Measurements from ENCODE around the gene PTPRN2.

PTPRN2 gene

GRCh38 chr7:158101821-158102450, 485.7 kb downstream of the PTPRN2 start:
- DNase-seq, result no peak

DNA sequence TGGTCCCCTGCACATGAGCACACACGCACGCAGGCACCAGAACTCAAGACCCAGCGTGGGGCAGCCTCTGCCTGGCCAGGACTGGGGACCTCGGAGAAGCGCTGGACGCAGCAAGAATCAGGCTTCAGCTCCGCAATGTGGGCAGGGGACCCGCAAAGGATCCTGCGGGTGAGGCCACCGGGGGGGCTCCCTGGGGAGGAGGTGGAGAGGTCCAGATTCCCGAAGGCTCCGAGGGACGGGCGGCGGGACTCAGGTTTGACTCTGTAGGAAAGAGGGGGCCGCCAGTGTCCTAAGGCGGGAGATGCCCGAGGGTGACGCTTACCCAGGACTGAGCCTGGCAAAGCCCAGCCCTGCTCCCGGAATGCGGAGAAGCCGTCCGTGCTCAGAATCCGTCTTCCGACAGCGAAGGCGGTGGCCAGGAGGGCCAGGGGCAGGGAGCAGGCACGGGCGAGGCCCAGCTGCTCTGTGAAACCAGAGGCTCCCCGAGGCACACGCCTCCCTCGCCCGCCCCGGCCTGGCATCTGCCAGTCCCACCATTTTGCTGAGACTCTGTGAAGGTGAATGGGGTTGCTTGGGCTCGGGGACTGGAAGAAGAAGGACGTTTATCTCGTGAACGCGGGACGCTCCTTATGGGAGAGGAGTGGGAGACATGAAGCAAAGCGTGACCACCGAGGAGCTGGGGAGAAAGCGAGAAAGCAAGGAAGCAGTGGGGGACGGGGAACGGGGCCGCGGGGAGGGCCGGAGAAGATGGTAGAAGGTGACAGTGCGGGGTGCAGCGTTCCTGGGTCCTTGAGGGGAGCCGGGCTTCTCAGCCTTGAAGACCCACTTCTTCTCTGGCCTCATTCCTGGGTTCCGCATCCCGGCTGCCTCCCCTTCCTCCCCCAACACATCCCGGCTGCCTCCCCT, 489.2 kb downstream of the PTPRN2 start:
- DNase-seq, result no peak

DNA sequence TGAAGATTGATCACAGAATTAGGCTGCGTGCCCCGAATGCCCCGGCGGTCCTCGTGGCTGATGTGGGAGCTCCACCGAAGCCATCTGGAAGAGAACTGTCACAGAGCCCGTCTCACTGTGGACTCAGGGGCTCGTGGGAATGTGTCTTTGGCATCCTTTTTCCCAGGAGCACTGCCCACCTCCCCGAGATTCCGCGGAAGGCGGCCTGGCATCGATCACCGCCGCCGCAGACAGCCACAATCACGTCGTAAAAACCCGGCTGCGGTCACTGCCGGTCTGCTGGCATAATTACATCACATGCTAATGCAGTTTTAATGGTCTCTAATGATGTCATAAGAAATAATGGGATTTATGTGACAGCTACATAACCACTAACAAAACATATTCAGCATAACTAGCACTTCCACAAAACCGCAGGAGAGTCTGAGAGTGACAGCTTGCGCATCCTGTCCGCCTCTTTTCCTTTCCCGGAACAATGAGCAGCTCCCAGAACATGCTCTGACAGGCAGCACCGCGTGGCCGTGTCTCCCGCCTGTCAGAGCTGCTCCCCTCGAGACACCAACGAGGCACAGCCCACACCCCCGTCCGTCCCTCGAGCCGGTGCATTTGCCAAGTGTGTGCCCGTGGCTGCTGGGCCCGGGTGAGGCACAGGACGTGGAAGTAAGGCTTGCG, 490.0 kb downstream of the PTPRN2 start:
- DNase-seq, result no peak

- DNase-seq, result no peak
These were observed 490.5 kb downstream of the PTPRN2 start for GRCh38 chr7:158097106-158097452.

DNA sequence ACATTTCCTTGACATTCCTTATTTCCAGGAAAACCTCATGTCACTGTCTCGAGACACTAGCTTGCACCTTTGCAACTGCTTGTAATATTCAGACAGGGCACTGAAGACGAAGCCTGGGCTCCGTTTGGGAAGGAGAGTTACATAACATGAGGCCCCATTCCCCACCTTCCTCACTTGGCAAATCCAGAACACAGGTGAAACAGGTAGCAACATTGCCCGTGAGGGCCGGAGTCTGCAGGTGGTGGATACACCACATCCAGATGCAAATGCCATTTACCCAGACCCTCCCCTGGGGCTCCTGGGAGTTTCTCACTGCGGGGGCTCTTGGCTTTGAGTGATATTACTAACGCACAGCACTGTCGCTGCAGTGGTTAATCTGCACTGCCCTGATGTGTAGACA, 491.0 kb downstream of the PTPRN2 start:
- DNase-seq, result no peak

DNA sequence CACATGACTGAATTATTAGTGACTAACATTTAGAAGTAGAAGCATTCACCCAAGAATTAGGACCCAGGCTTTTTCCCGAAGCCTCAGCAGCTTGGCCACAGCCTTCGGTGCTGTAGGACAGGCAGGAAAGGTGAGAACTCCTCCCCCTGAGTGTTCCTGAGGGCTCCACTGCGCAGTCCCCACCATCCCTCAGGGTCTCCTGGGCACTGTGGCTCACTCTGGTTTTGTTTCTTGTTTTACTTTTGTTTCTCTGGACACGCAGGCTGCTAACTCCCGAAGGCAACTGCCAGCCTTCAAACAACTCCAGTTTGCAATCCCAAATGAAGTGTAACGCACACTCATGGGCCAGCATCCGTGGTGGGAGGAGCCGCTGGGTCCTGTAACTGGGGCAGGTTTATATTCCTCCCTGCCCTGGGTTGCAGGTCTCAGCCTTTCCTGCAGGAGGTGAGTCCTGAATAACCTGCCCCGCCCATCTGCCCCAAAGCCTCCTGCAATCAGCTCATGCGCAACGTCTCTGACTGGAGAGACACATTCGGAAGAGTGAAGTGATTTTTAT, 492.9 kb downstream of the PTPRN2 start:
- DNase-seq, result no peak

DNA sequence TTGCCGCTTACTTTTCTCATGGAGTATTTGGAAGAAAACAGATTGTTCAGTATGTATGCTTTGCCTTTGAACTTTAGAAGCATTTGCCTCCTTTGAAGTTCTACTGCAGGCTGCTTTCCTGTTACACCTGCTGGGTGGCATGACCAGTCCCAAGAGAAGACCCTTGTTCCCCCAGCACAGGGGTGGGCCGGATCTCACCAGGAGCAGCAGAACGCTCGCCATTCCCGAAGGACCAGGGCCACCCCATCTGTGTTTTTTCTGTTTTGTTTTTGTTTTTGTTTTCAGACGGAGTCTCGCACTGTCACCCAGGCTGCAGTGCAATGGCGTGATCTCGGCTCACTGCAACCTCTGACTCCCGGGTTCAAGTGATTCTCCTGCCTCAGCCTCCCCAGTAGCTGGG, 493.6 kb downstream of the PTPRN2 start:
- DNase-seq, result no peak

DNA sequence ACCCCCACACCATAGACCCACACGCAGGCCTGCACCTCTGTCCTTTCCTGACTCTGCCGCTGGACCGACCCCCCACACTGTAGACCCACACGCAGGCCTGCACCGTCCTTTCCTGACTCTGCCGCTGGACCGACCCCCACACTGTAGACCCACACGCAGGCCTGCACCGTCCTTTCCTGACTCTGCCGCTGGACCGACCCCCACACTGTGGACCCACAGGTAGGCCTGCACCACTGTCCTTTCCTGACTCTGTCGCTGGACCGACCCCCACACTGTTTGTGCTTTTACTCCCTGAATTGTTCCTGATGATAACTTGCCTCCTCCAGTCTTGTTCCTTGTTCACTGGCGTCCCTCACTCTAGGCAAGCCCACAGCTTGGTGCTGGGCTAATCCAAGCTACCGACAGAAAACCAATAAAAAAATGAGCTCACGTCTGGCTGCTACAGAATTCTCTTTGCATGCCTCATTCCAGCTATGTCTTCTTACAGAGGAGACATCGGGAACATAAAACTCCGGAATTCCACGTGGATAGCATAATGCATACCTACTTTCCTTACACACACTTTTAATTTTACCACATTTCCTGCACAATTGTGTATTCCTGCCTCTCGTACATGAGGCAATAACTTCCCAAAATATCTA, 494.3 kb downstream of the PTPRN2 start:
- no peak for DNase-seq

DNA sequence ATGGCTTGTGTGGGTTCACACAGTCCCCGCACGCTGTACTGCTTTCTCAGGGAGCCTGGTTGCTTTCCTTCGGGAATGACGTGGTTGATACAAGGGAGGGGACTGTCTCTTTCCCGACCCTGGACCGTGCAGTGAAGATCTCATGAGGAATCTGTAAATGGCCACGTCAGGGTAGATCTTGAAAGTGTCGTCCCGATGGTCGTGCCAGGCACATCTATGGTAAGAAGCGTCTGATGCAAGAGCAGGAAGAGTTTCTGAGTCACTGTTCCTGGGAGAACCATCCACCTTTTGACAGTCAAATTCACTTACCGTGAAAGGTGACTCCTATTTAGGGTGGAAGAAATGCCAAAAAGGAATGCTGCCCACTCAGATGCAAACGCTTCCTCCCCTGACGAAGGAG, 500.4 kb downstream of the PTPRN2 start:
- DNase-seq, result no peak

- no peak for DNase-seq
These were observed 501.6 kb downstream of the PTPRN2 start for GRCh38 chr7:158085741-158086695.

- no peak for DNase-seq
These were observed 503.1 kb downstream of the PTPRN2 start for GRCh38 chr7:158084555-158084954.

GRCh38 chr7:158083526-158084310, 503.9 kb downstream of the PTPRN2 start:
- DNase-seq, result no peak

DNA sequence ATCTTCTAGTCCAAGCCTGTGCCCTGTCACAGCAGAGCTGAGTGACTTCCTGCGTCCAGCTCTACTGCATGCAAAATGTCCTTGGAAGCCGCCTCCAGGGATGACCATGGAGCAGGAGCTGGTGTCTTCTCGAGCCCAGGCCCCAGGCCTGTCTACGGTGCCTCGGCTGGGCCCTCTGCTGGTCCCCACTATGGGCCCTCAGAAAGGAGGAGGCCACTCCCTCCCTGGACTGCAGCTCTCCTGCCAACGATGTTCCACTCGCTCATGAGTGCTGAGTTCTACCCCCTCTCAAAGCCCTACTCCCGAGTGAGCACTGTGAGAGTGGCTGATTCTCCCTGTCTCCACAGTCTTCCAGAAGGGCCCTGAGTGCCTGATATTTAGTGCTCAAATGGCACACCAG, 504.9 kb downstream of the PTPRN2 start:
- DNase-seq, result no peak

DNA sequence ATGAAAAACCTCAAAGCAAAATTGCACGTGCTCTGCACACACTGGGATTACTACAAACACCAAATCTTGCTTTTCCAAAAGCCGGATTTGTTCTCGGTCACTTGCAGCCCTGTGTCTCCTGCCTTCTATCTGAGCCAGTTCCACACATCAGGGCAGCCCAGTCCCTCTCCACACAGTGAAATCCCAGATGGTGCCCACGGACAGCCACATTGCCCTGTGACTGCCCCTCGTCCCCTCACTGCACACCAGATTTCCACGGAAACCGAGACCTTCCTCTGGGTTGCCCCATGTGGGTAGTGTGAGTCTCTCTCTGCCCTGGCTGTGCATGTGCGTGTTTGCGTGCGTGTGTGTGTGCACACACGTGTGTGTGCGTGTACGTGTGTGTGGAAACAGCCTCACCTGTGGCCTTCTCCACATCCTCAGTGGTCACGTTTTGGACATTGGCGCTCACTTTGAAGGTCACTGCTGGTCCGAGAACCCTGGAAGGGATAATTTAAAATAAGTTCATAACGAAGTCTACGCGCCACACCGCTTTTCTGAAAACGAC, 506.7 kb downstream of the PTPRN2 start:
- DNase-seq, result no peak

GRCh38 chr7:158077934-158078910, 509.4 kb downstream of the PTPRN2 start:
- DNase-seq, result no peak

DNA sequence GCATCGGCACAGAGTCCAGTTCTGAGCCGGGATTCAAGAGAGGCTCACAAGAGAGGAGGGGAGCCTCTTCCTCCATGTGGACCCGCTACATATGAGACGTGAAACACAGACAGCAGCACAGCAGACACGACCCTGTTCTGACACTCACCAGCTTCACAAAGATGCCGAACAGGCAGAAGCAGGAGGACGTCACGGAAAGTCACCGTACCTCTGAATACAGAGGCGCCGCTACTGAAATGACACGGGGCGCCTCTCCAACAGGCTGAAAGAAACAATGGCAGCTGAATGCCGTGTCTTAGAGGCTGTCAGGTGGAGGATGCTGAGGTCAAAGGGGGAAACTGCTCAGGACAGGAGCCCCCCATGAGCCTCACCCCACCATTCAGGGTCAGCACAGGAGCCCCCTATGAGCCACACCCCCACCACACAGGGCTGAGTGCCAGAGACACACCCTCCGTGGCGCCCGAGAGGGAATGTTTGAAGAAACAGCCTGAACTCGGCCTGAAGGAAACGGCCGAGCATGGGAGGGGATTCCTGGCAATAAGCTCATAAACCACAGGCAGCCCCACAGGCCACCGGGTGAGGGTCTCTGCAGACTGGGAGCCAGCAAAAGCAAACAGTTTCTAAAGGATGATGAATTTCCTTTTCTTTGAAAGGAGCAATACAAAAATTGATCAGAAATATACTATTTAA, 510.3 kb downstream of the PTPRN2 start:
- DNase-seq, result no peak

GRCh38 chr7:158076656-158077055, 511.0 kb downstream of the PTPRN2 start:
- DNase-seq, result no peak

GRCh38 chr7:158076215-158076614, 511.4 kb downstream of the PTPRN2 start:
- DNase-seq, result no peak

DNA sequence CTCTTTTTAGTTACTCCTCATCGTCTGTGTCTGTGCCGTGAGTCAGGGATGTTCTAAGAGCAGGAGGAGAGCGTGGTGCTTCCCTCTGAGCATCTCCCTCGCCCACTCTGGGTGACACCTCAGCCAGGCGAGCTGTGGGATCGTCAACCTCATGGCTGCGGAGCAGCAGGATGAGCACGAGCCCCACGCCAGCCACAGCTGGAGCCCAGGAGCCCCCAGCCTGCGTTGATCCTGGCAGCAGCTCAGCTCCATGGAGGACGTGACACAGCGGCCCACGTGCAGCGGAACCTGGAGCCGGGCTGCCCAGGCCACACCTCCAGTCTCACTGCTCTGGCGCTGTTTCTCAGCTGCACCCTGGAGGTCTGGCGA, 512.0 kb downstream of the PTPRN2 start:
- DNase-seq, result no peak

Measured in effector CD4-positive, alpha-beta T cell (primary cell).